Measurements from ENCODE around the gene TAS1R1. TPM values are rescaled to one million over a fixed set of nuclear protein-coding genes. Genes with fewer than 3 reads are reported as not detected.

TAS1R1 gene
- total and polyA plus RNA-seq, 2 experiments from 2014 or later, result not detected

DNA sequence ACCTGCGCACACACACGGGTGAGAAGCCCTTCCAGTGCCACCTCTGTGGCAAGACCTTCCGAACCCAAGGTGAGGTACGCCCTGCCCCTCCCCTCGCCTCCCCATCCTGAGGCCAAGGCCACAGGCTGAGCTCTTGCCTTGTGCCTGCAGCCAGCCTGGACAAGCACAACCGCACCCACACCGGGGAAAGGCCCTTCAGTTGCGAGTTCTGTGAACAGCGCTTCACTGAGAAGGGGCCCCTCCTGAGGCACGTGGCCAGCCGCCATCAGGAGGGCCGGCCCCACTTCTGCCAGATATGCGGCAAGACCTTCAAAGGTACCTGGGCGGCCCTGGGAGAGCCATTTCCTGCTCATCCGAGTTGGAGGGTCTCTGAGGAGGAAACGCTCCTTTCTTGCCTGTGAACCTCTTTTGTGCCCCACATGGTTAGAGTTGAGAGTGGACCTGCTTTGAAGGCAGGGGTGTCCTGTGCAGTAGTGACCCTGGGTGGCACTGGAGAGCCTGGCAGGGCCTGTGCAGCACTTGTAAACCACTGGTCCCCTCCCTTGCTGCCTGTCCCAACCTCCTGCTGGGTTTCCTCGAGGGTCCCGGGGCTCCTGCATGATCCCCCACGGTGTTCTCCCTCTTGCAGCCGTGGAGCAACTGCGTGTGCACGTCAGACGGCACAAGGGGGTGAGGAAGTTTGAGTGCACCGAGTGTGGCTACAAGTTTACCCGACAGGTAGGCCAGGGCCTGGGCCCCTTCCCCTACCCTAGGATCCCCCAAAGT is 33.2 kb downstream of the TAS1R1 start:
- H4K20me1 ChIP-seq (ENCODE audit: insufficient read depth, poor library complexity, severe bottlenecking), result no peaks in the 10 kb centered on the region

DNA sequence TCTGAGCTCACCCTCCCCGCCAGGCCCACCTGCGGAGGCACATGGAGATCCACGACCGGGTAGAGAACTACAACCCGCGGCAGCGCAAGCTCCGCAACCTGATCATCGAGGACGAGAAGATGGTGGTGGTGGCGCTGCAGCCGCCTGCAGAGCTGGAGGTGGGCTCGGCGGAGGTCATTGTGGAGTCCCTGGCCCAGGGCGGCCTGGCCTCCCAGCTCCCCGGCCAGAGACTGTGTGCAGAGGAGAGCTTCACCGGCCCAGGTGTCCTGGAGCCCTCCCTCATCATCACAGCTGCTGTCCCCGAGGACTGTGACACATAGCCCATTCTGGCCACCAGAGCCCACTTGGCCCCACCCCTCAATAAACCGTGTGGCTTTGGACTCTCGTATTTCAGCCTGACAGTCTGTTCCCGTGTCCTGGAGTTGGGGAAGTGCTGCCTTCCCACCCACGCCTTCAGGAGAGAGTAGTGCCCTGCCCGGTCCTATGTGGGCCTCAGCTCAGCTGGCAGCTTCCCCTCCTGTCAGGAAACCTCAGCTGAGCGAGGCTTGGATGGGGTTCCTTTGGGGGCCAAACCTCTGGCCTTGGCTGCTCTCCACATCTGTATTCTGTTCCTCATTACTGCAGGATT is 33.9 kb downstream of the TAS1R1 start:
- WGBS (ENCODE audit: low lambda C conversion rate, missing lambda C conversion rate), result 85% methylated on average over 23 of the region's 24 CpGs
- no peaks in the 10 kb centered on the region for H3K9me2 ChIP-seq (replicated peaks; ENCODE audit: insufficient read depth)
- H3K79me2 ChIP-seq, result peaks cover 8% of the 10 kb centered on the region

More for the DNA sequence above, 33.2 kb downstream of the TAS1R1 start:
- no peak for DNase-seq (ENCODE audit: low spot score)
- H3K4me2 ChIP-seq, result no peak overlapping the region
- TF ChIP-seq EZH2 (IDR thresholded peaks at IDR 0.05; ENCODE audit: borderline replicate concordance) (no peak), EZH2phosphoT487 (IDR thresholded peaks at IDR 0.05; ENCODE audit: low read depth, severe bottlenecking, unreplicated experiment) (no peak)
- TF ChIP-seq, protein P1, sequence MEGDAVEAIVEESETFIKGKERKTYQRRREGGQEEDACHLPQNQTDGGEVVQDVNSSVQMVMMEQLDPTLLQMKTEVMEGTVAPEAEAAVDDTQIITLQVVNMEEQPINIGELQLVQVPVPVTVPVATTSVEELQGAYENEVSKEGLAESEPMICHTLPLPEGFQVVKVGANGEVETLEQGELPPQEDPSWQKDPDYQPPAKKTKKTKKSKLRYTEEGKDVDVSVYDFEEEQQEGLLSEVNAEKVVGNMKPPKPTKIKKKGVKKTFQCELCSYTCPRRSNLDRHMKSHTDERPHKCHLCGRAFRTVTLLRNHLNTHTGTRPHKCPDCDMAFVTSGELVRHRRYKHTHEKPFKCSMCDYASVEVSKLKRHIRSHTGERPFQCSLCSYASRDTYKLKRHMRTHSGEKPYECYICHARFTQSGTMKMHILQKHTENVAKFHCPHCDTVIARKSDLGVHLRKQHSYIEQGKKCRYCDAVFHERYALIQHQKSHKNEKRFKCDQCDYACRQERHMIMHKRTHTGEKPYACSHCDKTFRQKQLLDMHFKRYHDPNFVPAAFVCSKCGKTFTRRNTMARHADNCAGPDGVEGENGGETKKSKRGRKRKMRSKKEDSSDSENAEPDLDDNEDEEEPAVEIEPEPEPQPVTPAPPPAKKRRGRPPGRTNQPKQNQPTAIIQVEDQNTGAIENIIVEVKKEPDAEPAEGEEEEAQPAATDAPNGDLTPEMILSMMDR (IDR thresholded peaks at IDR 0.05; ENCODE audit: poor library complexity), result no peak
- no peak overlapping the region for H2AFZ ChIP-seq
- H3K9me3 ChIP-seq (ENCODE audit: low read depth), result no peaks in the 10 kb centered on the region
- no peak overlapping the region for H3K27ac ChIP-seq
- peaks cover 14% of the 10 kb centered on the region for H3K79me2 ChIP-seq
- peaks cover under 1% of the 10 kb centered on the region for H3K4me1 ChIP-seq (ENCODE audit: insufficient read depth)
- no peak overlapping the region for H3K4me3 ChIP-seq
- 95% methylated on average over 25 of the region's 25 CpGs for WGBS (ENCODE audit: low lambda C conversion rate, missing lambda C conversion rate)
- no peaks in the 10 kb centered on the region for H3K36me3 ChIP-seq (replicated peaks; ENCODE audit: insufficient read depth, low read depth)
- no peaks in the 10 kb centered on the region for H3K27me3 ChIP-seq
- no peaks in the 10 kb centered on the region for H3K9me2 ChIP-seq (replicated peaks; ENCODE audit: insufficient read depth)

DNA sequence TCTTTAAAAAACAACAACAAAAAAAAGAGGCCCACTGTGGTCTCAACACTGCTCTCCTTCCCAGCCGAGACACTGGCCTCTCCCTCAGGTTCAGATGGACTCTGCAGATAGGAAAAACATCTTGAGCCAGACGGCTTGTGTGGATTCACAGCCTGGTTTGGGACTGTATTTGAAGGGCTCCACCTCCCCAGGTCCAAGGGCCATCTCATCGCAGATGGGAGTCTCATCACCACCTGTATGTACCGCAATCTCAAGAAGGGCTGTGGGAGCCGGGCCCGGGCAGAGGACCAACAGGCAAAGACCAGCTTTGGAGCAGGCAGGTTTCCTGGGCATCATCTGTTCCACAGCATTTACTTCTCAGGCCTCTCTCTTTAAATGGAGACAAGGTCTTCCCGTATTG is 34.9 kb downstream of the TAS1R1 start:
- DNase-seq (ENCODE audit: low spot score), result no peak
- Histone ChIP-seq H3K4me1 (ENCODE audit: insufficient read depth) (no peaks in the 10 kb centered on the region), H4K20me1 (ENCODE audit: insufficient read depth, poor library complexity, severe bottlenecking) (peaks cover 3% of the 10 kb centered on the region), H3K4me3 (no peak overlapping the region), H3K9me3 (ENCODE audit: low read depth) (no peaks in the 10 kb centered on the region), H3K27ac (no peak overlapping the region), H3K27me3 (no peaks in the 10 kb centered on the region), H2AFZ (no peak overlapping the region), H3K4me2 (no peak overlapping the region), H3K79me2 (no peaks in the 10 kb centered on the region), H3K36me3 (replicated peaks; ENCODE audit: insufficient read depth, low read depth) (no peaks in the 10 kb centered on the region), H3K9me2 (replicated peaks; ENCODE audit: insufficient read depth) (no peaks in the 10 kb centered on the region)
- TF ChIP-seq, protein P1 (IDR thresholded peaks at IDR 0.05; ENCODE audit: poor library complexity), result no peak
- TF ChIP-seq EZH2phosphoT487 (IDR thresholded peaks at IDR 0.05; ENCODE audit: low read depth, severe bottlenecking, unreplicated experiment), result no peak
- TF ChIP-seq EZH2 (IDR thresholded peaks at IDR 0.05; ENCODE audit: borderline replicate concordance), result no peak
- WGBS (ENCODE audit: low lambda C conversion rate, missing lambda C conversion rate), result 89% methylated on average over 7 of the region's 7 CpGs

More for the DNA sequence above, 33.9 kb downstream of the TAS1R1 start:
- Histone ChIP-seq H3K27me3 (no peaks in the 10 kb centered on the region), H3K4me3 (no peak overlapping the region), H4K20me1 (ENCODE audit: insufficient read depth, poor library complexity, severe bottlenecking) (peaks cover 2% of the 10 kb centered on the region), H3K9me3 (ENCODE audit: low read depth) (no peaks in the 10 kb centered on the region), H3K27ac (no peak overlapping the region), H3K4me2 (no peak overlapping the region), H2AFZ (no peak overlapping the region), H3K4me1 (ENCODE audit: insufficient read depth) (no peaks in the 10 kb centered on the region), H3K36me3 (replicated peaks; ENCODE audit: insufficient read depth, low read depth) (no peaks in the 10 kb centered on the region)
- no peak for TF ChIP-seq EZH2 (IDR thresholded peaks at IDR 0.05; ENCODE audit: borderline replicate concordance)
- TF ChIP-seq, protein P1 (IDR thresholded peaks at IDR 0.05; ENCODE audit: poor library complexity), result no peak
- DNase-seq (ENCODE audit: low spot score), result no peak
